Chondrocyte (in vitro differentiated cells): Measurements from ENCODE around the gene STPG4. TPM values are rescaled to one million over a fixed set of nuclear protein-coding genes. Genes with fewer than 3 reads are reported as not detected.
A peak's percentile ranks its signal among the peaks of the same experiment; 100 is the strongest.

Experiments used
- DNase-seq: peaks from one replicate; pipeline ENCODE4 v3.0.0; 2021; ENCODE audit warnings: mixed read lengths, low spot score
- H3K27ac Mint-ChIP-seq: one replicate; pipeline ENCODE4 v1.8.0; 2021; ENCODE audit warnings: mild to moderate bottlenecking, moderate library complexity, mixed read lengths; ENCODE audit not compliant: unreplicated experiment
- H3K27me3 Mint-ChIP-seq: 2 replicates; pipeline ENCODE4 v1.8.0; 2021; ENCODE audit warnings: low read depth, mixed read lengths
- H3K36me3 Mint-ChIP-seq: 2 replicates; pipeline ENCODE4 v1.8.0; 2021; ENCODE audit warnings: low read depth, mixed read lengths
- H3K4me1 Mint-ChIP-seq: 2 replicates; pipeline ENCODE4 v1.8.0; 2021; ENCODE audit warnings: low read depth, mild to moderate bottlenecking, mixed read lengths
- H3K4me3 Mint-ChIP-seq: one replicate; pipeline ENCODE4 v1.8.0; 2021; ENCODE audit warnings: mild to moderate bottlenecking, moderate library complexity, mixed read lengths; ENCODE audit not compliant: unreplicated experiment
- H3K9me3 Mint-ChIP-seq: 2 replicates; pipeline ENCODE4 v1.8.0; 2021; ENCODE audit warnings: low read depth, mixed read lengths
- total RNA-seq: library from RNA; stranded (reverse); gene quantifications from 3 replicates; pipeline ENCODE4 v1.2.1, GENCODE V29; 2021
- TF ChIP-seq, protein P1 (sequence below): fragments of 200-600 bp; sonication (generic); IDR thresholded peaks from 2 replicates; pipeline ENCODE4 v1.5.0; 2021; ENCODE audit warnings: antibody characterized with exemption, mild to moderate bottlenecking, moderate library complexity

The STPG4 gene
- total RNA-seq, 1 donor from 2014 or later, result 0.25 TPM

- DNase-seq, result no peak
- Mint-ChIP-seq H3K36me3 (peaks cover 6% of the 10 kb centered on the region), H3K9me3 (no peaks in the 10 kb centered on the region), H3K27me3 (no peaks in the 10 kb centered on the region), H3K4me1 (peaks cover 87% of the 10 kb centered on the region), H3K4me3 (no peak overlapping the region), H3K27ac (peak overlapping the region; percentile 71)
- TF ChIP-seq, protein P1, sequence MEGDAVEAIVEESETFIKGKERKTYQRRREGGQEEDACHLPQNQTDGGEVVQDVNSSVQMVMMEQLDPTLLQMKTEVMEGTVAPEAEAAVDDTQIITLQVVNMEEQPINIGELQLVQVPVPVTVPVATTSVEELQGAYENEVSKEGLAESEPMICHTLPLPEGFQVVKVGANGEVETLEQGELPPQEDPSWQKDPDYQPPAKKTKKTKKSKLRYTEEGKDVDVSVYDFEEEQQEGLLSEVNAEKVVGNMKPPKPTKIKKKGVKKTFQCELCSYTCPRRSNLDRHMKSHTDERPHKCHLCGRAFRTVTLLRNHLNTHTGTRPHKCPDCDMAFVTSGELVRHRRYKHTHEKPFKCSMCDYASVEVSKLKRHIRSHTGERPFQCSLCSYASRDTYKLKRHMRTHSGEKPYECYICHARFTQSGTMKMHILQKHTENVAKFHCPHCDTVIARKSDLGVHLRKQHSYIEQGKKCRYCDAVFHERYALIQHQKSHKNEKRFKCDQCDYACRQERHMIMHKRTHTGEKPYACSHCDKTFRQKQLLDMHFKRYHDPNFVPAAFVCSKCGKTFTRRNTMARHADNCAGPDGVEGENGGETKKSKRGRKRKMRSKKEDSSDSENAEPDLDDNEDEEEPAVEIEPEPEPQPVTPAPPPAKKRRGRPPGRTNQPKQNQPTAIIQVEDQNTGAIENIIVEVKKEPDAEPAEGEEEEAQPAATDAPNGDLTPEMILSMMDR, result no peak
Measured at GRCh38 chr2:47073217-47073616, 81.9 kb downstream of the STPG4 start.

DNA sequence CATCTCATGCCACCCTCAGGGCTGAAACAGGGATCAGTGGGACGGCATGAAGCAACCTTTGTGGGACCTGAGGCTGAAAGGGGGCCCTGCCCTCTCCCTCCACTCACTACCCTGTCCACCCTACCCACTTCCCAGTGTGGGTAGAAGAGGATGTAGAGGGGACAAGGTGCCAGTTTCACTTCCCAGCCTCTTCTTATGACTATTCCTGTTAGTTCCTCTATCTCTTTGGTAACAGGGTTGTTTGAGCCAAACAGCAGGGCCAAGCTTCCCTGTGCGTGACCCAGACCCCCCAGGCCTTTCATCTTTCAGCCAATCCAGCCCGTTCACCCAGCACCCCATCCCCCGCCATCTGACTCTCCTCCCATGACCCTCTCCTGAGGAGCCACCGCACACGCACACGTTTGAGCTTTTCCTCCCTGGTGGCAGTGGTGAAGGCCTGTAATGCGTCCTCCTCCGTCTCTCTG, 82.3 kb downstream of the STPG4 start:
- no peak overlapping the region for H3K4me3 Mint-ChIP-seq
- peak; percentile 59 for DNase-seq
- TF ChIP-seq, protein P1, result no peak
- no peaks in the 10 kb centered on the region for H3K9me3 Mint-ChIP-seq
- H3K27me3 Mint-ChIP-seq, result no peaks in the 10 kb centered on the region
- peak overlapping the region; percentile 59 for H3K27ac Mint-ChIP-seq
- H3K36me3 Mint-ChIP-seq, result peaks cover 6% of the 10 kb centered on the region
- peaks cover 87% of the 10 kb centered on the region for H3K4me1 Mint-ChIP-seq

GRCh38 chr2:47072018-47072691, 83.0 kb downstream of the STPG4 start:
- no peaks in the 10 kb centered on the region for H3K9me3 Mint-ChIP-seq
- TF ChIP-seq, protein P1, result no peak

DNA sequence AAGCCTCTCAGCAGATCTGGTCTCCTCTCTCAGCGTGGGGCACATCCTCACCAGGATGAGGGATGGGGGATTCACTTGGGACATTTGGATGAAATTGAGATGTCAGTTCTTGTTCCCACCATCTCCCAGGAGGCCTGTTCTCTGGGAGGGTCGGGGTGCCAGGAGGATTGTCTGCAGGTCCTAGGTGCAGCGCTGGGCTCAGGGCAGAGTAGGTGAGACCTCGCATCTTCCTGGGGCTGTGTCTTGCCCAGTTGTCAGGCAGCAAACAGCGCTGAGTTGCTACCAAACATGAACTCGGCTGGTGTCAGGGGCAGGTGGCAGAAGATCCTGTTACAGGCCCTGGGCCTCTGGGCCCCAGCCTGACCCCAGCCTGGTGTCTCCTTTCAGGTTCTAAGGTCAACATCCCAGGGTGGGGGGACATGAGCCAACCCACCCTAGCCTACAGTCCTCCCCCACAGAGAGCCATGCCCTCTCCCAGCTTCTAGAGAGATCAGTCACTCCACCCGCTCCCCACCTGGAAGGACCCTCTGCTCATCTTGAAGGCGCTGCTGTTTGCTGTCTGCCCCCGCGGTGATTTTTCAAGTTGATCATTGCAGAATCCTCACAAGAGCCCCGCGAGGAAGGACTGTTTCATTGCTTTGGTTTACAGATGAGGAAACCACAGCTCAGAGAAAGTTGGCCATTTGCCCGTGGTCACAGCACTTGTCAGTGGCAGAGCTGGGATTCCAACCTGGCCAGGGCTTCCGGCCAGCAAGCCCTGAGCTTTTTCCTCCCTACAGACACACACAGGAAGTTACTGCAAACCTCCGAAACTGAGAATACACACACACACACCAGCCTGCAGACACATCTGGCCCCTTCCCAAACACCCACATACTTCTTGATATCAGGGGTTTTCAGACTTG, 83.9 kb downstream of the STPG4 start:
- Mint-ChIP-seq H3K9me3 (no peaks in the 10 kb centered on the region), H3K4me1 (peaks cover 83% of the 10 kb centered on the region), H3K27ac (peak overlapping the region; percentile 95), H3K4me3 (no peak overlapping the region), H3K27me3 (no peaks in the 10 kb centered on the region), H3K36me3 (peaks cover 6% of the 10 kb centered on the region)
- TF ChIP-seq, protein P1, result no peak
- peak; percentile 75 for DNase-seq

More at GRCh38 chr2:47072018-47072691, 83.0 kb downstream of the STPG4 start:
- H3K4me3 Mint-ChIP-seq, result no peak overlapping the region
- H3K36me3 Mint-ChIP-seq, result peaks cover 6% of the 10 kb centered on the region
- peak; percentile 82 for DNase-seq
- H3K4me1 Mint-ChIP-seq, result peaks cover 87% of the 10 kb centered on the region
- H3K27me3 Mint-ChIP-seq, result no peaks in the 10 kb centered on the region
- peak overlapping the region; percentile 95 for H3K27ac Mint-ChIP-seq

DNA sequence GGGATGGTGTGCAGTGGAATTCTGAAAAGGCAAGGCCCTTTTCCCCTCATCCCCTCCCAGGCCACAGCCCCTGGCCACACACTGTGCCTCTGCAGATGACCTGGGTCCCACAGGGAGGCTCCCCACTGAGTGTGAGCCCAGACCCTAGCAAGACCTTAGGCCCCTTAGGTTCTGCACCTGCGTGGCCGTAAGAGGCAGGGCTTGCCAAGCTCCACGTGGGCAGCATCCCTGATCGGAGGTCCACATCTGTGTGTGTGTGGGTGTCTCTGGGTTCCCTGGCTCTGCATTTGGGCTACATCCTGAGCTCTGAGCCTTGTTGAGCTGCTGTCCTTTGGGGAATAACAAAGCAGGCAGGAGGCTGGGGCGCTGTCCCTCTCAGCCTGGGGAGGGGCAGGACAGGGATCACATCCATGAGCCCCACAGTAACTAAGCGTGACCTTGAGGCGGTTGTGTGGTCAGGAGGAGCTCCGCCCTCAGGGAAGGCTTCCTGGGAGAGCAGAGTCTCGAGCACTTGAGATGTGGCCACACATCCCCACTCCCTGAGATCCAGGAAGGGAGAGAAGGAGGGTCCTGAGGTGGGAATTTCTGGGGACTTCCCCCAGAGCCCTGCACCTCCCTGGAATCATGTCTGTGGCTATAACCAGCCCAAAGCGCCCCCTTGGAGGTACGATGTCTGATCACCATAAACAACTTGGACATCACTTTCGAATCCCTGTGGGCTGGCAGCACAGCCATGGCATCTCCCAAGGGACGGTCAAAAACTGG, 84.8 kb downstream of the STPG4 start:
- Mint-ChIP-seq H3K27me3 (no peaks in the 10 kb centered on the region), H3K4me1 (peaks cover 83% of the 10 kb centered on the region), H3K27ac (peak overlapping the region; percentile 95), H3K4me3 (no peak overlapping the region), H3K9me3 (no peaks in the 10 kb centered on the region), H3K36me3 (peaks cover 6% of the 10 kb centered on the region)
- TF ChIP-seq, protein P1, result no peak
- peak; percentile 69 for DNase-seq
